ENCODE results near the gene CBX4.

Gene CBX4

GRCh38 chr17:79841369-79842135 lies 2.3 kb upstream of the CBX4 start:
- DNase-seq (ENCODE audit: low spot score): no peak

DNA sequence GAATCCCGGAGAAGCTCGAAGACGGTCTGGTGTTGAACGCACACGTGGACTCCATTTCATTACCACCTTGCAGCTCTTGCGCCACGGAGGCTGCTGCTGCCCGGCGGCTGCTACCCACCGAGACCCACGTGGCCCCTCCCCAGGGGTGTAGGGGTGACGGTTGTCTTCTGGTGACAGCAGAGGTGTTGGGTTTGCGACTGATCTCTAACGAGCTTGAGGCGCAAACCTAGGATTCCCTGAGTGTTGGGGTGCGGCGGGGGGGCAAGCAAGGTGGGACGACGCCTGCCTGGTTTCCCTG lies 1.7 kb upstream of the CBX4 start:
- no peak for DNase-seq (ENCODE audit: low spot score)

GRCh38 chr17:79840269-79840988 lies 1.2 kb upstream of the CBX4 start:
- DNase-seq (ENCODE audit: low spot score): no peak

- DNase-seq (ENCODE audit: low spot score): peak; percentile 48
Observed at GRCh38 chr17:79838522-79839274, 542 bp downstream of the CBX4 start.

GRCh38 chr17:79837888-79838521 lies 1.2 kb downstream of the CBX4 start:
- peak; percentile 51 for DNase-seq (ENCODE audit: low spot score)

GRCh38 chr17:79836972-79837887 lies 2.0 kb downstream of the CBX4 start:
- DNase-seq (ENCODE audit: low spot score): no peak

- no peak for DNase-seq (ENCODE audit: low spot score)
Observed at GRCh38 chr17:79836510-79836971, 2.7 kb downstream of the CBX4 start.

GRCh38 chr17:79835953-79836509 lies 3.2 kb downstream of the CBX4 start:
- DNase-seq (ENCODE audit: low spot score): no peak

- no peak for DNase-seq (ENCODE audit: low spot score)
Observed at GRCh38 chr17:79835470-79835899, 3.8 kb downstream of the CBX4 start.

- peak; percentile 33 for DNase-seq (ENCODE audit: low spot score)
Observed at GRCh38 chr17:79834565-79835469, 4.4 kb downstream of the CBX4 start.

GRCh38 chr17:79833744-79834564 lies 5.3 kb downstream of the CBX4 start:
- no peak for DNase-seq (ENCODE audit: low spot score)

- DNase-seq (ENCODE audit: low spot score): no peak
Observed at GRCh38 chr17:79833110-79833450, 6.2 kb downstream of the CBX4 start.

GRCh38 chr17:79832218-79833109 lies 6.8 kb downstream of the CBX4 start:
- DNase-seq (ENCODE audit: low spot score): no peak

GRCh38 chr17:79831265-79832217 lies 7.7 kb downstream of the CBX4 start:
- no peak for DNase-seq (ENCODE audit: low spot score)

GRCh38 chr17:79830763-79831264 lies 8.4 kb downstream of the CBX4 start:
- DNase-seq (ENCODE audit: low spot score): no peak

- no peak for DNase-seq (ENCODE audit: low spot score)
Observed at GRCh38 chr17:79830303-79830702, 8.9 kb downstream of the CBX4 start.

DNA sequence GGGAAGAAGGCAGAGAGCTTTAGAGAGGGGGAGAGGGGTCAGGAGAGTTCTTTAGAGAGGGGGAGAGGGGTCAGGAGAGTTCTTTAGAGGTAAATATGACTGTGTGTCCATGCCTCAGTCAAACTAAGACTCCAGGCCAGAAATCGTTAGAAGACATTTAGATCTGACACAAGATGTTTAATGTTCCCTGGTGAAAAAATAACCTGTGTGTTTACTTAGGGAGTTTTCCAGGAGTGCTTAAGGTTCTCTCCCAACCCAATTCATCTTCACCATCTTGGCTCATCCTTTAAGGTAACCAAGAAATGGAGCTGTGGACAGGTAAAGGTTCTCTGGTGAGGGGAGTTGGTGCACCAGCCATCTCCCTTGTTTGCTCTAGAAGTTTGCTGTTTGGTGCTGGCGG lies 9.8 kb downstream of the CBX4 start:
- DNase-seq (ENCODE audit: low spot score): no peak

Measured in CD4-positive, alpha-beta T cell treated with Interleukin-2 at 100 ng/mL for 4 hours (primary cell).